ENCODE measurements around the gene SRD5A2. TPM values are rescaled to one million over a fixed set of nuclear protein-coding genes. Genes with fewer than 3 reads are reported as not detected.
"Not testable (repeated sequence)": the region's sequence is repeated elsewhere in the genome, so short reads cannot be mapped to it uniquely, and the experiment has no call there.

The SRD5A2 gene
- total and polyA plus RNA-seq, 4 donors: 2.3 to 23.3 (median 2.9) TPM; not detected in 1

DNA sequence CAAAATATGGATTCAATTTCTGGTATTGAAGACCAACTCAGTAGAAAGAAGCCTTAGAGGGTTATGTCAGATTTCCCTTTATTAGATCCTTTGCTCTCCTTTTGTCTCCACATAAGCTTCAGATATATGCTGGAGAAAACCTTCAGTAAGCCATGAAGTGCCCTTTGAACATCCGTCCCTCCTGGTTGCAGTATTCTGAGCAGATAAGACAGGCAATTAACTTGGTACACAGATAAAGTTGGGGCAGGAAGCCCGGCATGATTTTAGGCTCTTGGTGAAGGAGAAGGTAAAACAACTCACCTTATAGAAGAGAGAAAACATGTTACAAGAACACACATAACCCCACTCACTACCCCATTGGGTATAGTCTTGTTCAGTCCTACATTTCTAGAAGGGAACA lies 76.4 kb downstream of the SRD5A2 start:
- H3K9ac ChIP-seq (ENCODE audit: low read depth in 1 of 2, low read length in 2 of 2): no peak overlapping the region
- H3K36me3 ChIP-seq (ENCODE audit: control insufficient read depth in 4 of 4, insufficient read depth in 3 of 4, low read depth in 1 of 4, low read length in 3 of 4): no peaks in the 10 kb centered on the region
- no peak overlapping the region for H3K4me3 ChIP-seq (ENCODE audit: low read depth in 1 of 3, low read length in 3 of 3)
- 75% methylated on average over 2 of the region's 2 CpGs for WGBS
- TF ChIP-seq ATF3 (IDR thresholded peaks at IDR 0.05) (no peak), NR2F2 (IDR thresholded peaks at IDR 0.05) (no peak), CTCF (IDR thresholded peaks at IDR 0.05; ENCODE audit: low read depth, low read length, missing input control) (no peak), JUND (IDR thresholded peaks at IDR 0.05) (no peak), GABPA (IDR thresholded peaks at IDR 0.05 in 1 of 2, conservative IDR thresholded peaks at IDR 0.05 in 1 of 2) (no peak), EGR1 (IDR thresholded peaks at IDR 0.05; ENCODE audit: low read depth in 2 of 2) (no peak), TAF1 (conservative IDR thresholded peaks at IDR 0.05) (no peak), MAX (IDR thresholded peaks at IDR 0.05) (no peak), YY1 (IDR thresholded peaks at IDR 0.05) (no peak), ZBTB33 (IDR thresholded peaks at IDR 0.05) (no peak), FOXA2 (IDR thresholded peaks at IDR 0.05) (no peak), FOXA1 (IDR thresholded peaks at IDR 0.05) (no peak), RAD21 (IDR thresholded peaks at IDR 0.05) (no peak), SP1 (IDR thresholded peaks at IDR 0.05) (no peak), HNF4A (conservative IDR thresholded peaks at IDR 0.05) (no peak), RXRA (IDR thresholded peaks at IDR 0.05) (no peak), HNF4G (IDR thresholded peaks at IDR 0.05) (no peak)
- TF ChIP-seq, protein P1, sequence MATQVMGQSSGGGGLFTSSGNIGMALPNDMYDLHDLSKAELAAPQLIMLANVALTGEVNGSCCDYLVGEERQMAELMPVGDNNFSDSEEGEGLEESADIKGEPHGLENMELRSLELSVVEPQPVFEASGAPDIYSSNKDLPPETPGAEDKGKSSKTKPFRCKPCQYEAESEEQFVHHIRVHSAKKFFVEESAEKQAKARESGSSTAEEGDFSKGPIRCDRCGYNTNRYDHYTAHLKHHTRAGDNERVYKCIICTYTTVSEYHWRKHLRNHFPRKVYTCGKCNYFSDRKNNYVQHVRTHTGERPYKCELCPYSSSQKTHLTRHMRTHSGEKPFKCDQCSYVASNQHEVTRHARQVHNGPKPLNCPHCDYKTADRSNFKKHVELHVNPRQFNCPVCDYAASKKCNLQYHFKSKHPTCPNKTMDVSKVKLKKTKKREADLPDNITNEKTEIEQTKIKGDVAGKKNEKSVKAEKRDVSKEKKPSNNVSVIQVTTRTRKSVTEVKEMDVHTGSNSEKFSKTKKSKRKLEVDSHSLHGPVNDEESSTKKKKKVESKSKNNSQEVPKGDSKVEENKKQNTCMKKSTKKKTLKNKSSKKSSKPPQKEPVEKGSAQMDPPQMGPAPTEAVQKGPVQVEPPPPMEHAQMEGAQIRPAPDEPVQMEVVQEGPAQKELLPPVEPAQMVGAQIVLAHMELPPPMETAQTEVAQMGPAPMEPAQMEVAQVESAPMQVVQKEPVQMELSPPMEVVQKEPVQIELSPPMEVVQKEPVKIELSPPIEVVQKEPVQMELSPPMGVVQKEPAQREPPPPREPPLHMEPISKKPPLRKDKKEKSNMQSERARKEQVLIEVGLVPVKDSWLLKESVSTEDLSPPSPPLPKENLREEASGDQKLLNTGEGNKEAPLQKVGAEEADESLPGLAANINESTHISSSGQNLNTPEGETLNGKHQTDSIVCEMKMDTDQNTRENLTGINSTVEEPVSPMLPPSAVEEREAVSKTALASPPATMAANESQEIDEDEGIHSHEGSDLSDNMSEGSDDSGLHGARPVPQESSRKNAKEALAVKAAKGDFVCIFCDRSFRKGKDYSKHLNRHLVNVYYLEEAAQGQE (IDR thresholded peaks at IDR 0.05): no peak
- no peaks in the 10 kb centered on the region for H3K27me3 ChIP-seq (ENCODE audit: control insufficient read depth in 4 of 4, insufficient read depth in 4 of 4, low read length in 3 of 4)
- no peaks in the 10 kb centered on the region for H3K9me3 ChIP-seq (ENCODE audit: control insufficient read depth in 4 of 4, low read length in 3 of 4)
- no peak for DNase-seq (ENCODE audit: low spot score)
- no peaks in the 10 kb centered on the region for H3K4me1 ChIP-seq (ENCODE audit: control insufficient read depth in 4 of 4, insufficient read depth in 4 of 4, low read length in 3 of 4)
- H3K27ac ChIP-seq (ENCODE audit: low read depth in 1 of 2, low read length in 2 of 2): no peak overlapping the region

GRCh38 chr2:31496451-31496874 lies 84.3 kb downstream of the SRD5A2 start:
- H3K4me3 ChIP-seq (ENCODE audit: low read depth in 1 of 3, low read length in 3 of 3): peak overlapping the region in 1 of 3 donors; percentile 11
- H3K9ac ChIP-seq (ENCODE audit: low read depth in 1 of 2, low read length in 2 of 2); H3K27me3 ChIP-seq (ENCODE audit: control insufficient read depth in 4 of 4, insufficient read depth in 4 of 4, low read length in 3 of 4); DNase-seq (ENCODE audit: low spot score); H3K27ac ChIP-seq (ENCODE audit: low read depth in 1 of 2, low read length in 2 of 2); H3K4me1 ChIP-seq (ENCODE audit: control insufficient read depth in 4 of 4, insufficient read depth in 4 of 4, low read length in 3 of 4); H3K9me3 ChIP-seq (ENCODE audit: control insufficient read depth in 4 of 4, low read length in 3 of 4); H3K36me3 ChIP-seq (ENCODE audit: control insufficient read depth in 4 of 4, insufficient read depth in 3 of 4, low read depth in 1 of 4, low read length in 3 of 4): not testable (repeated sequence)
- WGBS: 75% methylated on average over 21 of the region's 21 CpGs

GRCh38 chr2:31489339-31489738 lies 91.4 kb downstream of the SRD5A2 start:
- not testable (repeated sequence) for H3K4me1 ChIP-seq (ENCODE audit: control insufficient read depth in 4 of 4, insufficient read depth in 4 of 4, low read length in 3 of 4); H3K9ac ChIP-seq (ENCODE audit: low read depth in 1 of 2, low read length in 2 of 2); H3K27me3 ChIP-seq (ENCODE audit: control insufficient read depth in 4 of 4, insufficient read depth in 4 of 4, low read length in 3 of 4); H3K36me3 ChIP-seq (ENCODE audit: control insufficient read depth in 4 of 4, insufficient read depth in 3 of 4, low read depth in 1 of 4, low read length in 3 of 4); H3K4me3 ChIP-seq (ENCODE audit: low read depth in 1 of 3, low read length in 3 of 3); DNase-seq (ENCODE audit: low spot score); H3K27ac ChIP-seq (ENCODE audit: low read depth in 1 of 2, low read length in 2 of 2); H3K9me3 ChIP-seq (ENCODE audit: control insufficient read depth in 4 of 4, low read length in 3 of 4)
- 67% methylated on average over 3 of the region's 3 CpGs for WGBS
